HUES64 (cell line): Measurements from ENCODE around the gene HJV. TPM values are rescaled to one million over a fixed set of nuclear protein-coding genes. Genes with fewer than 3 reads are reported as not detected.
"Not testable (repeated sequence)": the region's sequence is repeated elsewhere in the genome, so short reads cannot be mapped to it uniquely, and the experiment has no call there.

Source experiments
- H3K27ac ChIP-seq: 2 replicates; pipeline ENCODE4 v1.7.0; 2013; ENCODE audit warnings: low read depth, low read length, inconsistent platforms
- H3K27me3 ChIP-seq: 2 replicates; pipeline ENCODE4 v1.6.1; 2013; ENCODE audit warnings: mild to moderate bottlenecking, low read length; ENCODE audit not compliant: insufficient read depth
- H3K36me3 ChIP-seq: 2 replicates; pipeline ENCODE4 v1.6.1; 2013; ENCODE audit warnings: mild to moderate bottlenecking, low read length; ENCODE audit not compliant: insufficient read depth
- H3K4me1 ChIP-seq: 2 replicates; pipeline ENCODE4 v1.6.1; 2013; ENCODE audit warnings: mild to moderate bottlenecking, low read length, moderate library complexity; ENCODE audit not compliant: insufficient read depth
- H3K4me3 ChIP-seq: 2 replicates; pipeline ENCODE4 v1.5.1; 2013; ENCODE audit warnings: mild to moderate bottlenecking, low read length, moderate library complexity
- H3K9ac ChIP-seq: 2 replicates; pipeline ENCODE4 v1.6.1; 2013; ENCODE audit warnings: mild to moderate bottlenecking, low read depth, low read length
- H3K9me3 ChIP-seq: 2 replicates; pipeline ENCODE4 v1.6.1; 2013; ENCODE audit warnings: low read depth, low read length; ENCODE audit not compliant: insufficient read depth
- WGBS: fragments of 150-250, 120-280 bp; methylation state at CpG from one replicate; pipeline ENCODE4 v1.1.7; 2013; ENCODE audit warnings: missing lambda C conversion rate; 5-methylcytosine and 5-hydroxymethylcytosine counted together
- polyA plus RNA-seq, 2 experiments: library from polyadenylated mRNA; stranded (reverse); fragments of 50-300 nt; gene quantifications; one replicate each; pipeline ENCODE4 v1.2.3, GENCODE V29; 2013

HJV gene, protein sequence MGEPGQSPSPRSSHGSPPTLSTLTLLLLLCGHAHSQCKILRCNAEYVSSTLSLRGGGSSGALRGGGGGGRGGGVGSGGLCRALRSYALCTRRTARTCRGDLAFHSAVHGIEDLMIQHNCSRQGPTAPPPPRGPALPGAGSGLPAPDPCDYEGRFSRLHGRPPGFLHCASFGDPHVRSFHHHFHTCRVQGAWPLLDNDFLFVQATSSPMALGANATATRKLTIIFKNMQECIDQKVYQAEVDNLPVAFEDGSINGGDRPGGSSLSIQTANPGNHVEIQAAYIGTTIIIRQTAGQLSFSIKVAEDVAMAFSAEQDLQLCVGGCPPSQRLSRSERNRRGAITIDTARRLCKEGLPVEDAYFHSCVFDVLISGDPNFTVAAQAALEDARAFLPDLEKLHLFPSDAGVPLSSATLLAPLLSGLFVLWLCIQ
- polyA plus RNA-seq (2013, experiment 1 of 2): not detected
- polyA plus RNA-seq (2013, experiment 2 of 2): not detected

DNA sequence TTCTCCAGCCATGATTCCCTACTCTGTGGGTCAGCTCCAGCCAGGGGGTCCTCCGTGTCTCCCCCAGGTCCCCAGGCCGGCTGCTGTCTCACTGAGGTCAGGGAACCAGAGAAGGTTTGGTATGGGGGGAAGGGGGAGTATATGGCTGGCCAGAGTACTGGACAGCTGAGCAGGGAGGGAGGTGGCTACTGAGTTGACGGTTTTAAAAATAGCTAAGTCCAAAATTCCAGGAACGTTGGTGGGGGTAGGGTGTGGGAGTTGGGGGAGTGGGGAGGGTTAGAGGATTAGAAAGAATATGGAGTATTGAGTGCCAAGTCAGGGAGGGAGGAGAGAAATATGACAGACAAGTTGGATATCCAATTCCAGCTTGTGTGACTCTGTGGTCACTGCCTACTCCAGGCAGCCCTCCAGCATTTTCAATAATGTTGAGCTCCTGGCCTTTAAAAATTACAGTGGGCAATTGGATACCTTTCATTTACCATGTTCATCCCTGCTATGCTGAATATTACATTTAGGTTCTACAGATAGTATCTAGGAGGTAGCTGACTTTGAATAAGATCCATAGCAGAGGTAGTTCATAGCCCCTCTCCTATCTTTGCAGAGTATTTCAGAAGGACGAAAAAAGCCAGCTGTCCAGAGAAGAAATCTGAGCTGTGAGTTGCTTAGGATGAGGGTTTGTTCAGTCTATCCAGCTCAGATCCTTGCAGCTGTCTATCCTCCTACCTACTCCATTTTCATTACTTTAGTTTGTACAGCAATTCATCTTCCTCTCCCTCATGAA is at the start of gene HJV:
Gene HJV, minus strand, starts transcription at position 114 of the 781 bp plus-strand sequence. CDS start 1,504 bp downstream, outside the sequence.
- no peak within 1 kb of the TSS for H3K9ac ChIP-seq
- no peak within 1 kb of the TSS for H3K4me3 ChIP-seq
- WGBS: 86% methylated on average over 5 of the region's 5 CpGs
- H3K4me1 ChIP-seq: peaks cover 3% of the 10 kb centered on the region; the same call in 1 of the 2 replicates
- H3K9me3 ChIP-seq: no peaks in the 10 kb centered on the region
- no peaks in the 10 kb centered on the region for H3K36me3 ChIP-seq
- H3K27ac ChIP-seq: no peak within 1 kb of the TSS
- peaks cover 49% of the 10 kb centered on the region for H3K27me3 ChIP-seq

DNA sequence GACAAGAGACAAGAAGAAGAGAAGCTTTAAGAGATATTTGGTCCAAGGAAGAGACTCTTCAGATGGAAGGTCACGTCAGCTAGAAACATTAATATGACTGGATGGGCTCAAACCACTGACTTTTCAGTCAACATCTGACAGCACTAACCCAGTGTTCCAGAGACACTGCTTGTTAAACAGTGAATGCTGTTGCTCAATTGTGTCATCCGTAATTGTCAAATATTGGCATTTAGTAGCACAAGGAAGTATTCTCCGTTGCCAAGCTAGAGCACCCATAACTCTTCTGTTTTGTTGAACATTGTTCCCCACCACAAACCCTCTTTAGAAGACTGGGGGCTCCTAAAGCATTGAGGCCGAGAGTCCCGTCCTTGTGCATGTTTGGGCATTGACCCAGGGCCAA is 37.6 kb upstream of the HJV start:
- not testable (repeated sequence) for H3K27me3 ChIP-seq, H3K27ac ChIP-seq, H3K4me1 ChIP-seq, H3K9ac ChIP-seq, H3K9me3 ChIP-seq, H3K36me3 ChIP-seq, H3K4me3 ChIP-seq
- 98% methylated on average over 3 of the region's 5 CpGs for WGBS

DNA sequence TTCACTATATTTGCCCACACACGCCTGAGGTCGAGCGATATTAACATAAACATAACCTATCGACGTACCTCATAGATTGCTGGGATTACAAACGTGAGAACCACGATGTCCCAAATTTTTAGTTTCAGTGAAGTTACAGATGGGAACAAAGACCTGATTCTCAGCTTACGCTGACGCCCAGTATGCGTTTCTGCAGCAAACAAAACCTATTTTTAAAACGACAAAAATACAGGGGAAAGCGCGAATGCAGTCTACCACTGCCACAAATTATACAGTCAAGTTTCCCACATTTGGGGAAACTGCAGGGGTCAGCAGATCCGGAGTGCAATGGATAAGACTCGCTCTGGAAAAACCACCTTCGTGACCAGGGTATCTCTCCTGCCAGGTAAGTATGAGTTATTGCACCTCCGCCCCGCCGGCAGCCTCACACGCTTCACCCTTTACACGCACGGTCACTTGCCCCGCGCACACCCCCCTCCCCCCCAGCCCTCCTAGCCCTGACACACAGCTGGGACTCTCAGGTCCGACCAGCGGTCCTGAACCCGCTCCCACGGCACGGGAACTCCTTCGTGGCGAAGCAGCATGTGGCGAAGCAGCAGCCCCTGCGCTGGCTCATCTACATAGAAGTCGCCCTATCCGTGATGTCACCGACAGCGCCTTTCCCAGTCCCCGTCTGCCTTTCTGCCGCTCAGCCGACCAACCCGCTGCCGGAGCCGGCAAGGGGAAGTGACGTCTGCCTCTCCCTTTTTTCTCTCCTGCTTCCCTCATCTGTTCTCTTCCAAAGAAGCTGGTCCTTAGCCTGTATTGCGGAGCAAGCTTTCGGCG is 30.5 kb upstream of the HJV start:
- WGBS: 5% methylated on average over 47 of the region's 47 CpGs
- H3K4me3 ChIP-seq: peak overlapping the region; percentile 49
- H3K9ac ChIP-seq: peak overlapping the region; percentile 86

DNA sequence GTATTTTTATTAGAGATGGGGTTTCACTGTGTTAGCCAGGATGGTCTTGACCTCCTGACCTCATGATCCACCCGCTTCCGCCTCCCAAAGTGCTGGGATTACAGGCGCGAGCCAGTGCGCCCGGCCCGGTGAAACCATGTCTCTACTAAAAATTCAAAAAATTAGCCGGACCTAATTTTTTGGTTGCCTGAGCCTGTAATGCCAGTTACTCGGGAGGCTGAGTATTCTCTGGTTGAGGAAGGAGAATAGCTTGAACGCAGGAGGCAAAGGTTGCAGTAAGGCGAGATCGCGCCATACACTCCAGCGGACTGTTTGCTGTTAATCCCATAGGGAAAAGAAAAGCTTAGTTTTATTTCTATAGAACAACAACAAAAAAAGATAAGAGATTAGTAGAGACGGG is 29.9 kb upstream of the HJV start:
- no peaks in the 10 kb centered on the region for H3K9me3 ChIP-seq
- no peaks in the 10 kb centered on the region for H3K36me3 ChIP-seq
- WGBS: 66% methylated on average over 15 of the region's 15 CpGs
- peak overlapping the region; percentile 68; the same call in 1 of the 2 replicates for H3K27ac ChIP-seq
- peak overlapping the region; percentile 5; the same call in 1 of the 2 replicates for H3K9ac ChIP-seq
- H3K4me3 ChIP-seq: peak overlapping the region; percentile 36
- no peaks in the 10 kb centered on the region for H3K4me1 ChIP-seq
- no peaks in the 10 kb centered on the region for H3K27me3 ChIP-seq

More for the DNA sequence above, 30.5 kb upstream of the HJV start:
- H3K36me3 ChIP-seq, H3K4me1 ChIP-seq, H3K9me3 ChIP-seq, H3K27me3 ChIP-seq: not testable (repeated sequence)
- H3K27ac ChIP-seq: peak overlapping the region; percentile 82; the same call in 1 of the 2 replicates

DNA sequence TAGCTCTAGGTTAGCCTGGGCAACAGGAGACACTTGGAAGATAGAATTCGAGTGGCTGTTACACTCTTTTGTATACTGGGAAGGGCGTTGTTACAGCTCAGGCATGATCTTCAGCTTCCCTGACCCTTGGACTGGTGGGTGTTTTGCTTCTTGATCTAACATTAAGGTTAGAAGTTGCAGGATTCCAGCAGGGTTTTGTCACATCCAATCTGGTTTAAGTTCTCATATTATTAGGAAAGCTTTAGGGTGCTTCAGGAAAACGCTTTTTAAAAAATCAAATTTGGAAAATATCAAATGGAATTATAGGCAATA is 29.1 kb upstream of the HJV start:
- not testable (repeated sequence) for H3K4me1 ChIP-seq, H3K9ac ChIP-seq, H3K27me3 ChIP-seq, H3K36me3 ChIP-seq, H3K27ac ChIP-seq, H3K4me3 ChIP-seq, H3K9me3 ChIP-seq
- WGBS: 75% methylated on average over 2 of the region's 3 CpGs

DNA sequence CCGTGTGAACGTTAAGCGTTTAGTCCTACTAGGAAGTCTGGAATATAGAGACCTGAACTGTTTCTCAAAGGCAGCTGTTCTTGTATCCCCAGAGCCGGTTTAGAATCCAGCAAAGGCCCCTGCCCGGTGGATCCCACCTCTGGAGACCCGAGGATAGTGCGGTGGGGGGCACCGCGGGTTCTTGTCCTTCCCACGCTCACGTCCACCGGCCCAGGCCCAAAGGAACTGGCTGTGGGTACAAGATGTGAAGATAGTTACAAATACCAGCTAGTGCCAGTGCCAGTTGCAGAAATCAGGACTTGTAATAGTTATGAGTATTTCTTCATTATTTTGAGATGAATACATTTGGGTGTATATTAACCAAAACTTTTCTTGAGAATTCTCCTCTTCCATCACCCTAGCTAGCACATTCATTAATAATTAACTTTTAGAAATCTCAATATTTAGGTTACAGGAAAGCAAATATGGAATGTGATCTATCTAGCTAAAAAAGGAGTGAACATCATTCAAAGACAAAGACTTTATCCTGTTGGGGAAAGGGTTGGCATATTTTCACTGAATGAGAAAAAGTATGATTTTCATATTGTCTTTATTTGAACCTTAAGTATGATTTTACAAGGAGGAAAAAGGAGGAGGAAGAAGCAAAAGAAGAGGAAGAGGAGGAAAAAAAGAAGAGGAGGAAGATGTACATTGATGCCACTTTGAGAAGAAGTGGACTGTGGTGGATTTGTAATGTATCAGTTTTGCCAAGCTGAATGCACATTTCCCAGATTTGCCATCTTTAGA is 28.5 kb upstream of the HJV start:
- not testable (repeated sequence) for H3K4me3 ChIP-seq, H3K27me3 ChIP-seq, H3K9ac ChIP-seq, H3K36me3 ChIP-seq, H3K27ac ChIP-seq, H3K4me1 ChIP-seq, H3K9me3 ChIP-seq
- WGBS: 92% methylated on average over 12 of the region's 12 CpGs

DNA sequence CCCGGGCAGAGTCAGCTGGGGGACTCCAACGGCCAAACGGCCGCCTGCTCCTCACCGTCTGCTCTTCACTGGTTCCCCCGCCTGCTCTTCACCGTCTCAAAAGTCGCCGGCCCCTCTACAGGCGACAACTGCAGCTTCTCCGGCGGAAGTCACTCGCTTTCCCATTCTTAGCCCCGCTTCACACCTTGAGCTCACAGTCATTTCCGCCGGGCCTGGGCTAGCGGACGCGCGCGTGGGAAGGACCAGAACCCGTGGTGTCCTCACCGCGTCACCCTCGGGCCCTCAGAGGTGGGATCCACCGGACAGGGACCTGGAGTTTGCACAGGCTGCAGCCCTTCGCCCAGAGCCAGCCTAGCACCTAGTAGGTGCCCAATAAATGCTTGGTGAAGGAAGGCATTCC is 27.9 kb upstream of the HJV start:
- no peak overlapping the region for H3K27ac ChIP-seq
- no peak overlapping the region for H3K4me3 ChIP-seq
- H3K36me3 ChIP-seq: no peaks in the 10 kb centered on the region
- no peaks in the 10 kb centered on the region for H3K27me3 ChIP-seq
- 89% methylated on average over 27 of the region's 27 CpGs for WGBS
- H3K9me3 ChIP-seq: no peaks in the 10 kb centered on the region
- H3K9ac ChIP-seq: no peak overlapping the region
- no peaks in the 10 kb centered on the region for H3K4me1 ChIP-seq

DNA sequence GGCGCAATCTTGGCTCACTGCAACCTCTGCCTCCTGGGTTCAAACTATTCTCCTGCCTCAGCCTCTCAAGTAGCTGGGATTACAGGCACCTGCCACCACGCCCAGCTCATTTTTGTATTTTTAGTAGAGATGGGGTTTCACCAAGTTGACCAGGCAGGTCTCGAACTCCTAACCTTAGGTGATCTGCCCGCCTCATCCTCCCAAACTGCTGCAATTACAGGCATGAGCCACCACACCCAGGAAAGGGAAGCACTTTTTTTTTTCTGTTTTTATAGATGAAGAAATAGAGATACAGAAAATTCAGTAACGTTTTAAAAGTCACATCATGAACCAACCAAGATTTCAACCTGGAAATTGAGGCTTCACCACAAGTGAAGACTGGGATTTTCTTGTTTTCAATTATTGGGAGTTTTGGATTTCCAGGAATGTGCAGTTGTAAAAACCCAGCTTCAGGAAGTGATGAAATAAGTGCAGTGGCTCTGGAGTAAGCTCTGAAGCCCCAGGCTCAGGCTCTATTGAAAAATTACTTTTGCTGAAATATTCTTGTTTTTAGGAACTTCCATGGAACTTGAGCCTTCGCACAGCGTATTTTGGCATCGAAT is 27.1 kb upstream of the HJV start:
- not testable (repeated sequence) for H3K27me3 ChIP-seq, H3K27ac ChIP-seq, H3K9ac ChIP-seq, H3K4me3 ChIP-seq, H3K9me3 ChIP-seq, H3K36me3 ChIP-seq, H3K4me1 ChIP-seq
- WGBS: 94% methylated on average over 7 of the region's 8 CpGs

DNA sequence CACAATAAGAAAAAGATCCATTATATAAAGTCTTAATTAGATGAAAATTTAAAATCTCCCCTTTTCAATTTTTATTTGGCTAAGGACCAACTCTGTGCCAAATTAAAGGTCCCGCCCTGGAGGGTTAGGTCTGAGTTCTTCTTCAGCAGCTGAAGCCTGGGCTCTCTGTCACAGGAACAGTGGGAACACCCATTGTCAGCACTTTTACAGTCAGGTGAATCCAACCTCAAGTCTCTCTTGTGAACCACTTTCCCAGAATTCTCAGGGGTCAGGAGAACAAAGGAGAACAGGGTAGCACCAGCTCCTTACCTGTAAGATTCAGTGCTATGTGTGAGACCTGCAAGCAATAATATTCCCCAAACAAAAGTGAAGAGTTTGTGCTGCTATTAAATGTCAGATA is 25.1 kb upstream of the HJV start:
- 97% methylated on average over 1 of the region's 1 CpG for WGBS

DNA sequence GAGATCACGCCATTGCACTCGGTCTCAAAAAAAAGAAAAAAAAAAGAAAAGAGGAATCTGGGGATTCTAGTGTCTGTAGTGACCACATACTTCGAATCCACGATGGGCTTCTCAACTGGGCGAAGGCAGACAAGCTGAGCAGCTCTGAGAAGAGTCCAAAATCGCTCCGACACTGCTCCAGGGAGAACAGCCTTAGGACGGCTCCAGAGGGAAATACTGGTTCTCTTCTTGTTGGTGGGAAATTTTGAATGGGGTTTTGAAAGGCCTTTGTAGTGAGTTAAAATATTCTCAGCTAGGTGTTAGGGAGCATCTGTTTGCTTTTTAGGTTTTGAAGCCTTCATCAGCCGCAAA is 18.3 kb upstream of the HJV start:
- WGBS: 89% methylated on average over 9 of the region's 9 CpGs
- H3K9me3 ChIP-seq: no peaks in the 10 kb centered on the region
- H3K4me1 ChIP-seq: peaks cover 5% of the 10 kb centered on the region; the same call in 1 of the 2 replicates
- no peak overlapping the region for H3K9ac ChIP-seq
- no peak overlapping the region; the same call in 1 of the 2 replicates for H3K4me3 ChIP-seq
- H3K27ac ChIP-seq: no peak overlapping the region
- no peaks in the 10 kb centered on the region for H3K27me3 ChIP-seq
- H3K36me3 ChIP-seq: no peaks in the 10 kb centered on the region

More for the DNA sequence above, 25.1 kb upstream of the HJV start:
- Histone ChIP-seq H3K9me3 (no peaks in the 10 kb centered on the region), H3K9ac (no peak overlapping the region), H3K27ac (no peak overlapping the region), H3K4me3 (no peak overlapping the region), H3K36me3 (no peaks in the 10 kb centered on the region), H3K4me1 (no peaks in the 10 kb centered on the region), H3K27me3 (no peaks in the 10 kb centered on the region)
